ENCODE data around the gene MOK. TPM values are rescaled to one million over a fixed set of nuclear protein-coding genes. Genes with fewer than 3 reads are reported as not detected.

Gene MOK
- total RNA-seq, 2 experiments from 2014 or later = 2.3 to 2.5 TPM

GRCh38 chr14:102252834-102253801, 51.8 kb downstream of the MOK start:
- Mint-ChIP-seq H3K4me1 (ENCODE audit: low read depth) (no peaks in the 10 kb centered on the region), H3K36me3 (ENCODE audit: low read depth) (no peaks in the 10 kb centered on the region), H3K27ac (no peak overlapping the region), H3K4me3 (no peak overlapping the region), H3K27me3 (no peaks in the 10 kb centered on the region), H3K9me3 (no peaks in the 10 kb centered on the region)
- no peak for TF ChIP-seq CTCF (IDR thresholded peaks at IDR 0.05)
- POLR2A ChIA-PET = no interaction called here
- no peaks in the 10 kb centered on the region for H3K27me3 ChIP-seq (ENCODE audit: control insufficient read depth in 1 of 2, insufficient read depth in 2 of 2, low read length in 2 of 2)
- no peak overlapping the region for H3K27ac ChIP-seq (ENCODE audit: low read depth in 1 of 2, low read length in 2 of 2)
- H3K4me1 ChIP-seq (ENCODE audit: insufficient read depth, low read length) = no peaks in the 10 kb centered on the region
- no peaks in the 10 kb centered on the region for H3K9me3 ChIP-seq (ENCODE audit: control insufficient read depth in 1 of 2, insufficient read depth in 1 of 2, low read length in 2 of 2)
- no peaks in the 10 kb centered on the region for H3K36me3 ChIP-seq (ENCODE audit: insufficient read depth, low read length)
- intact Hi-C loops (cut with DNase I, micrococcal nuclease) = no loop called here
- CTCF ChIA-PET = no interaction called here
- DNase-seq = no peak
- no peak for ATAC-seq (ENCODE audit: poor library complexity)
- H3K4me3 ChIP-seq (ENCODE audit: low read length) = no peak overlapping the region

GRCh38 chr14:102251161-102251560, 53.8 kb downstream of the MOK start:
- H3K27ac ChIP-seq (ENCODE audit: low read depth in 1 of 2, low read length in 2 of 2) = no peak overlapping the region
- intact Hi-C loops (cut with DNase I, micrococcal nuclease) = no loop called here
- no peaks in the 10 kb centered on the region for H3K4me1 ChIP-seq (ENCODE audit: insufficient read depth, low read length)
- DNase-seq (no peak), ATAC-seq (ENCODE audit: poor library complexity) (no peak)
- TF ChIP-seq CTCF (IDR thresholded peaks at IDR 0.05) = no peak
- H3K27me3 ChIP-seq (ENCODE audit: control insufficient read depth in 1 of 2, insufficient read depth in 2 of 2, low read length in 2 of 2) = no peaks in the 10 kb centered on the region
- Mint-ChIP-seq H3K27ac (no peak overlapping the region), H3K4me3 (no peak overlapping the region), H3K4me1 (ENCODE audit: low read depth) (no peaks in the 10 kb centered on the region), H3K27me3 (no peaks in the 10 kb centered on the region), H3K36me3 (ENCODE audit: low read depth) (no peaks in the 10 kb centered on the region), H3K9me3 (no peaks in the 10 kb centered on the region)
- CTCF ChIA-PET = no interaction called here
- no peaks in the 10 kb centered on the region for H3K9me3 ChIP-seq (ENCODE audit: control insufficient read depth in 1 of 2, insufficient read depth in 1 of 2, low read length in 2 of 2)
- H3K4me3 ChIP-seq (ENCODE audit: low read length) = no peak overlapping the region
- H3K36me3 ChIP-seq (ENCODE audit: insufficient read depth, low read length) = no peaks in the 10 kb centered on the region
- POLR2A ChIA-PET = no interaction called here

- ChIA-PET POLR2A (no interaction called here), CTCF (no interaction called here)
- Mint-ChIP-seq H3K36me3 (ENCODE audit: low read depth) (no peaks in the 10 kb centered on the region), H3K4me3 (no peak overlapping the region), H3K27me3 (no peaks in the 10 kb centered on the region), H3K27ac (no peak overlapping the region), H3K4me1 (ENCODE audit: low read depth) (no peaks in the 10 kb centered on the region), H3K9me3 (no peaks in the 10 kb centered on the region)
- Histone ChIP-seq H3K36me3 (ENCODE audit: insufficient read depth, low read length) (no peaks in the 10 kb centered on the region), H3K27ac (ENCODE audit: low read depth in 1 of 2, low read length in 2 of 2) (no peak overlapping the region), H3K9me3 (ENCODE audit: control insufficient read depth in 1 of 2, insufficient read depth in 1 of 2, low read length in 2 of 2) (no peaks in the 10 kb centered on the region), H3K4me3 (ENCODE audit: low read length) (no peak overlapping the region), H3K27me3 (ENCODE audit: control insufficient read depth in 1 of 2, insufficient read depth in 2 of 2, low read length in 2 of 2) (no peaks in the 10 kb centered on the region), H3K4me1 (ENCODE audit: insufficient read depth, low read length) (no peaks in the 10 kb centered on the region)
- intact Hi-C loops (cut with DNase I, micrococcal nuclease) = no loop called here
- ATAC-seq (ENCODE audit: poor library complexity) (no peak), DNase-seq (no peak)
- no peak for TF ChIP-seq CTCF (IDR thresholded peaks at IDR 0.05)
These were observed 54.3 kb downstream of the MOK start for GRCh38 chr14:102250636-102251035.
